GM19468 (cell line): ENCODE results near the gene UGT1A10.

Experiments used
- ATAC-seq: cut with Tn5 transposase; IDR thresholded peaks from one replicate; pipeline ENCODE4 v1.9.1; 2021; ENCODE audit warnings: mild to moderate bottlenecking, moderate library complexity, moderate number of reproducible peaks; ENCODE audit not compliant: unreplicated experiment; ENCODE audit errors: extremely low read depth

Gene UGT1A10

DNA sequence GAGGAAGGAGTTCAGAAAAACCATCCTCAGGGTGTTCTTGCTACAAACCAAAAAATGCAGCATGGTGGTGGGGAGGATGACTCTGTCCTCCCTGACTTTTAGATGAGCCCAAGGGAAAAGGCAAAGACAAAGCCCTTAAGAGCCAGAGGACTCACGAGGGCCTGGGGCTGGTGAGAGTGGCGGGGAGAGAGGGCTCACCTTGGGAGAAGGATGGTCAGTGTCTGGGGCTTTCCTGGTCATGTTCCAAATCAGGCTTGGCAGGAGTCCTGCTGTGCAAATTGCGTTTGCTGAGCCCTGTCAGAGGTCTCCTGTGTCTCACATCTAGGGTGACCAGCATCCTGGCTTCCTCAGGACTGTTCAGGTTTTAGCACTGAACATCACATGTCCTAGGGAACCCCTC, 128.5 kb downstream of the UGT1A10 start:
- no peak for ATAC-seq

DNA sequence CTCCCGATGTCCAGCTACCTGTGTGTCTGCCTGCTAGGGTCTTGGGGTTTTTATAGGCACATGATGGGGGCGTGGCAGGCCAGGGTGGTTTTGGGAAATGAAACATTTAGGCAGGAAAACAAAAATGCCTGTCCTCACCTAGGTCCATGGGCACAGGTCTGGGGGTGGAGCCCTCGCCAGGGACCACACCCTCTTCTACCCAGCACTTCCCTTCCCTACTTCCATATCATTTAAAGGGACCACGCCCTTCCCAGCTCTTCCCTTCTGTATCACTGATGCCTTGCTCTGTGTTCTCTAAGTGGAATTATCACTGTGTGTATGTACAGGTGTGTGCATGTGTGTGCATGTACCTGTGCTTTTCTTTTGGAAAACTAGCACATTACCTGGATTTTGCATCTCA, 130.2 kb downstream of the UGT1A10 start:
- no peak for ATAC-seq

DNA sequence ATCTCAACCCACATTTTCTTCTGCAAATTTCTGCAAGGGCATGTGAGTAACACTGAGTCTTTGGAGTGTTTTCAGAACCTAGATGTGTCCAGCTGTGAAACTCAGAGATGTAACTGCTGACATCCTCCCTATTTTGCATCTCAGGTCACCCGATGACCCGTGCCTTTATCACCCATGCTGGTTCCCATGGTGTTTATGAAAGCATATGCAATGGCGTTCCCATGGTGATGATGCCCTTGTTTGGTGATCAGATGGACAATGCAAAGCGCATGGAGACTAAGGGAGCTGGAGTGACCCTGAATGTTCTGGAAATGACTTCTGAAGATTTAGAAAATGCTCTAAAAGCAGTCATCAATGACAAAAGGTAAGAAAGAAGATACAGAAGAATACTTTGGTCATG, 131.8 kb downstream of the UGT1A10 start:
- ATAC-seq: no peak

DNA sequence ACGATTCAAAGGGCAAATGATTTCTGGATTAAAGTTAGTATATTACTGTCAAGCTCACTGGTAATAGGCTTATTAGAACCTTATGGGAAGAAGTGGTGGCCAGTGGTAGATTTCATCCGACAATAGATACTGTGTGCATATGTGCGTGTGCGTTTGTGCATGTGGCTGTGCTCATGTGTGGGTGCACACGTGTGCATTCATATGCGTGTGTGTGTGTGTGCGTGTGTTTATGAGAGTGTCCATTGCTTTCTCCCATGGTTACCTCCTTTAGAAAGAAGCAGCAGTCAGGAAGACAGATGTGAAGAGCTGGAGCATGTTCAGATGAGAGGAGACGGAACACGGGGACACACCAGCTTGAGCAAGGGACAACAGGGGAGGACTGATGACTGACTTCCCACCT, 133.0 kb downstream of the UGT1A10 start:
- ATAC-seq: no peak

DNA sequence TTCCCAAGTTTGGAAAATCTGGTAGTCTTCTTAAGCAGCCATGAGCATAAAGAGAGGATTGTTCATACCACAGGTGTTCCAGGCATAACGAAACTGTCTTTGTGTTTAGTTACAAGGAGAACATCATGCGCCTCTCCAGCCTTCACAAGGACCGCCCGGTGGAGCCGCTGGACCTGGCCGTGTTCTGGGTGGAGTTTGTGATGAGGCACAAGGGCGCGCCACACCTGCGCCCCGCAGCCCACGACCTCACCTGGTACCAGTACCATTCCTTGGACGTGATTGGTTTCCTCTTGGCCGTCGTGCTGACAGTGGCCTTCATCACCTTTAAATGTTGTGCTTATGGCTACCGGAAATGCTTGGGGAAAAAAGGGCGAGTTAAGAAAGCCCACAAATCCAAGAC, 135.9 kb downstream of the UGT1A10 start:
- no peak for ATAC-seq

DNA sequence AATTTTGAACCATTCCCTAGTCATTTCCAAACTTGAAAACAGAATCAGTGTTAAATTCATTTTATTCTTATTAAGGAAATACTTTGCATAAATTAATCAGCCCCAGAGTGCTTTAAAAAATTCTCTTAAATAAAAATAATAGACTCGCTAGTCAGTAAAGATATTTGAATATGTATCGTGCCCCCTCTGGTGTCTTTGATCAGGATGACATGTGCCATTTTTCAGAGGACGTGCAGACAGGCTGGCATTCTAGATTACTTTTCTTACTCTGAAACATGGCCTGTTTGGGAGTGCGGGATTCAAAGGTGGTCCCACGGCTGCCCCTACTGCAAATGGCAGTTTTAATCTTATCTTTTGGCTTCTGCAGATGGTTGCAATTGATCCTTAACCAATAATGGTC, 136.3 kb downstream of the UGT1A10 start:
- no peak for ATAC-seq

DNA sequence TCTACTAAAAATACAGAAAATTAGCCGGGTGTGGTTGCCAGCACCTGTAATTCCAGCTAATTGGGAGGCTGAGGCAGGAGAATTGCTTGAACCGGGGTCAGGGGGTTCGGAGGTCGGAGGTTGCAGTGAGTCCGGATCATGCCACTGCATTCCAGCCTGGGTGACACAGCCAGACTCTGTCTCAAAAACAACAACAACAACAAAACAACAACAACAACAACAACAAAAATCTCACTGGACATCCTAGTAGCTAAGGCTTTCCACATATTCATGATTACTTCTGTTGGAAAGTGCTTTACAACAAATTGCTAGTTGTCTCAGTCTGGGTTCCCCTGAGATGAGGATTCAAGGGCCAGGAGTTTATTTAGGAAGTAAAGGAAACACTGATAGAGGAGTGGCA, 137.6 kb downstream of the UGT1A10 start:
- no peak for ATAC-seq

DNA sequence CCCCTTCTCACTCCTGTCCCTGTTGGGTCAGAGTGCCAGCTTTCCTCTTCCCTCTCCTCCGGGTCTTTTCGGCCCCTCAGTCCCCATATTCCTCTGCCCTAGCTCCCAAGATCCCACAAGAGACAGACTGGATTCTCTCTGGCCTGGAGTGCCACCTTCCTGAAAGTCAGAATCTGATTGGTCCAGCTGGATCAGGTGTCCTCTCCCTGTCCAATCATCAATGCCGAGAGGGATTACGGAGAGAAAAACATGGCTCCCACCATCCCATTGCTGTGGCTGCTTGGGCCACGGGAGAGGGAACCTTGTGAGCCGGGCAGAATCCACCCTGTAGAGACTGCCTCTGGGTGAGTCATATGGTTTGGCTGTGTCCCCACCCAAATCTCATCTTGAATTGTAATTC, 139.2 kb downstream of the UGT1A10 start:
- no peak for ATAC-seq

DNA sequence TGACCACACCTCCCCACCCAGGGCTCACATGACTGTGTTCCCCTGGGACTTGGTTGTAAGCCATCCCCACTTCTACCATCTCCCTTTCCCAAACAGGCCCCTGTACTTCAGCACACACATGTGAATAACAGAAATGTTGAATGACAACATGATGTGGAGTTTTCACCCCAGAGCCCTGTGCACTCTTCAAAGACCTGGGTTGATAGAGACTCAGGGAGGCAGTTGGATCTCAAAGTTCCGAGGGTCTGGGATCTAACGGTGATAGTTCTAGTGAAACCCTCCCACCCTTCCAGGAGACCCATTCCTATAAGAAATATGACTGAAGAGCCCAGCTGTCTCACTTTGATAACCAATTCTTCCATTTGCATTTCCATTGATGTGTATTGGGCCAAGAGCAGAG, 141.8 kb downstream of the UGT1A10 start, which contains the start of gene MROH2A:
TSS of gene MROH2A (plus strand) at position 301 of the 400 bp plus-strand sequence. CDS start 1,029 bp downstream, outside the sequence.
- ATAC-seq: no peak

DNA sequence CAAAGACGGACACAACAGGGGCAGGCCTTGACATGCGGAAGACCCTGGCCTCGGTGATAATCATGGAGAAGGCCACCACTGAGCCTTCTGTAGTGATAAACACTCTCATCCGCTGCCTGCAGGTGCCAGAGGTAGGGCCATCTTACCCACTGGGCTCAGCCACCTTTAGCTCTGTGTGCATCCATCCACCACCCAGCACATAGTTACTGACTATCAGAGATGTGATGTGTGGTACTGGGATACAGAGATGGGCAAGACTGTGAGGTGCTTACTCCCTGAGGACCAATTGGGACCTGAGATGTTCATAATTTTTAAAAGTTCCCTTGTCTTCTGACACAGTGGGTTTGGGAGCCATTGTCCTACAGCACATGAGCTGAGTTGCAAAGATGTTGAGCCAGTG, 143.5 kb downstream of the UGT1A10 start:
- ATAC-seq: no peak

DNA sequence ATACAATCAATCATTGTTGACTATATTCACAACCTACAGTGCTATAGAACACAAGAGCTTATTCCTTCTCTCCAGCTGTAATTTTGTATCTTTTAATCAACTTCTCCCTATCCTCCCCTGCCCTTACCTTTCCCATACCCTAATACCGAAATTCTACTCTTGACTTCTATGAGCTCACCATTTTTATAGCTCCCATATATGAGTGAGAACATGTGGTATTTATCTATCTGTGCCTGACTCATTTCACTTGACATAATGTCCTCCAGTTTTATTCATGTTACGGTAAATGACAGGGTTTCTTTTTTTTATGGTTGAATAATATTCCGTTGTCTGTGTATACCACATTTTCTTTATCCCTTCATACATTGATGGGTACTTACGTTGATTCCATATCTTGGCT, 144.5 kb downstream of the UGT1A10 start:
- ATAC-seq: no peak

DNA sequence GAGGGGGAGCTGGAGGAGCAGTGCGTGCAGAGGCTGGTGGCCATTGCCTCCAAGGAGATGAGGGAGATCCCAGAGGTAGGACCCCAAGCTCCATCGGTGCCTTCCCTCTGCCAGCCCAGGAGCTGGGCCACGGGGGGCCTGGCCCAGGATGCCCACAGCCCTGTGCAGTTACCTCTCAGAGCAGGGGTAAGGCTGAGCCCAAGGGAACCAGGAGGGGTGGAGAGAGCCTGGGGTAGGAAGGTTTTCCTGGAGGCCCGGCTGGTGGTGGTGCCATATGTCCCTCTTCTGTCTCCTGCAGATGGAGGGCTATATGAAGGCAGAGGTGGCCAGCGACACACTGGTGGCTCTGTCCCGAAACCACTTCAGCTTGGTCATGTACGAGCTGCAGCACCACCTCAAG, 153.3 kb downstream of the UGT1A10 start:
- no peak for ATAC-seq

DNA sequence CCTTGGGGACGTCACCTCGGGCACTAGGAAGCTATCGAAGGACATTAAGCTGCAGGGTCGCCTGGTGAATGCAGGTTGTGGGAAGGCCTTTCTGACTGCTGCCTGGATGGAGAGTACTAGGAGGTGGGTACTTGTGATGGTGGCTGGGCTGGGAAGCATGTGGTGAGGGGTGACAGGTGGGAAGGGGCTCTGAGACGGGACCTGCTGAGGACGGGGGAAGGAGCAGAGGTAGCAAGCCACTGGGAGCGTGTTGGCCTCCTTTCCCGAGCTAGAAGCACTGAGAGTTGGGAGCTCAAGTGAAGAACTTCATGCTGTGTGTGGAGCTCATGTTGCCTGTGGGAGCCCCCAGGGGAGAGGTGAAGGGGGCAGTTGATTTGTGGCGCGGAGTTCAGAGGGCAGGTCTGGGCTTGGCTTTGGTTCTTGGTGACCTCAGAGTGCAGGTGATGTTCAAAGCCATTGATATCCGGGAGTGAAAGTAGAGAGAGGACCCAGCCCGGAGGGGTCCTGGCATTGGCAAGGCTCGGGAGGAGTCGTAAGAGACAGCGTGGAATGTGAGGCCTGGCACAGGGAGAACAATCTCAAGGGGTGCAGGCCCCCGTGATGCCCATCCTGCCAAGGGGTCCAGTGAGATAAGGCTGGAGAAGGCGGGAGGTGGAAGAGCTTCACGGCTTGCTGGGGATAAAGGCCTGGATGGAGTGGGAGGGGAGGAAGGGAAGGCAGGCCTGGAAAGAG, 155.1 kb downstream of the UGT1A10 start:
- no peak for ATAC-seq

DNA sequence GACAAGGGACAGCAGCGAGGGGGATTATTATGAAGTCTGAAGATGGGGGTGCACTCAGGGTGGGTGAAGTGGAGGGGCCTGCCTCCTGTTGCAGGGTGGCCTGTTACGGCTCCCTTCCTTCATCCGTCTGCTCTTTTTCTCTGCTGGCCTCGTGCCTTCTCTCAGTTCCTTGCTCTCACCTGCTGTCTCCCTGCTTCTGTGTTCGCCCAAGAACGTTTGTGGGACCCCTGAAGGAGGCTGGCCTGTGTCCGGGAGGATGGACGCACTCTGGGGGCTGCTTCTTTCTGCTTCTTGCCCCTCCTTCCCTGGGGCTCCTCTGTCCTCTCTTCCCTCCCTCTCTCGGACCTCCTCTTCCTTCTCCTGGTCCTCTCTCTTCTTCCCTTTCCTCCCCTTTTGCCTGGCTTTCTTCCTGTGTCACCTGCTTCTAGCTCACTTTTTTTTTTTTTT, 155.7 kb downstream of the UGT1A10 start:
- no peak for ATAC-seq

DNA sequence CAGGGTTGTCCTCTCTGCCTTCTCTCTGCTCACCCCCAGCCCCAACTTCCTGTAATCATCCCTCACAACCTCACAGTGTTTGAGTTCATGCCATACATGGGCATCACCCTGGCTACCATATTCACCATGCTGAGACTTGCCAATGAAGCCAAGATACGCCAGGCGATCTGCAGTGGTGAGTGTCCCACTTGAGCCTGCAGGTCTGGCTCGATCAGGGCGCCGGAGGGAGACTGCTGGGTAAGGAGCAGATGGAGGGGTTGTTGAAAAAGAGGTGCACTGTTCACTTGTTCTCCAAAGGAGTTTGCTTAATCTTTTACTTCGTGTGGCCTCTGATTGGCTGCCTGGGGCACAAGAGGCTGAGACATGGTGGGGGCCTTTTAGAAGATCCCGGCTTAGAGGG, 156.5 kb downstream of the UGT1A10 start:
- no peak for ATAC-seq

DNA sequence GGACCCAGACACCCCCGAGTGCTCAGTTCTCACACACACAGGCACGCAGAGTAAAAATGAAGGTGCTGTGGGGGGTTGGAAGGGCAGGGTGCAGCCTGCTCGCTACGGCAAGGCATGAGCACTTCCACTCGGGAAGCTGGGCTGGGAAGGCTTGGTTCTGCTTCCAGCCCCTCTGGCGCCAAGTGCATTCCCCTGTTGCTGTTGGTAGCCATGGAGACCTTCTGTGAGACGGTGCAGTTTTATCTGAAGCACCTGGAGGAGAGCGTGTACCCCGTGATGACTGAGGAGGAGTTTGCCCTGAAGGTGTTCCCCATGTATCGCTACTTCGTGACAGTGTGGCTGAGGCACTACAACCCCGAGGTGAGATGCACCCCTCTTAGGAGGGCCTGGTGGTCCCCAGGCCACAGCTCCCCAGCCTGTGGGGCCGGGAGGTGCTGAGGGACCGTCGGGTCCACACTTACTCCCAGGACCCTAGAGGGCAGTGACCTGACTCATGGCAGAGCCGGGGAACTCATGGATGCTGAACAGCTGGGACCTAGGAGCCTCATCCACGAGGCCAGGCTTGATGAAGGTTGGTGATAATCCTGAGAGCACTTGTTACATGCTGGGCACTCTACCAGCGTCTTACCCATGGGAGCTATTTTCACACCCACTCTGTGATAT, 157.3 kb downstream of the UGT1A10 start:
- no peak for ATAC-seq

DNA sequence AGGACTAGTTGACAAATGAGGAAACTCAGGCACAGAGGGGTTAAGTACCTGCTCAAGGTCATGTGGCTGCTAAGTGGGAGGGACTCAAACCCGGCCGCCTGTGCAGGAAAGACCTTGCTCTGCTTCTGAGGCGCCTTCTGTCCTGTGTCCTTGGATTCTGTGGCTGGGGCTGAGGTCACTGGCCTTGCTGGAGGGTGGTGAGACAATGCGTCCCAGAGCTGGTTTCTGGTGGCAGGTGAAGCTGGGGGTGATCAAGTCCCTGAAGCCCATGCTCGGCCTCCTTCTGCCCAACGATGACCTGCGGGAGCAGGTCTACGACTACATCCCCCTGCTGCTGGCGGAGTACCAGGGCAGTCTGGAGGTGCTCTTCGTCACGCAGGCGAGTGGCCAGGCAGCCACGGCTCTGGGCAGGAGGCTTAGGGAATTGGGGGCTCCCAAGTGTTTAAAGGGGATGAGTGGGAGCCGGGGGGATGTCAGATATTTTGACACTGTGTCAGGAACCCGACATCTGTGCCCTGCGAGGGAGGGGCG, 157.9 kb downstream of the UGT1A10 start:
- ATAC-seq: no peak

DNA sequence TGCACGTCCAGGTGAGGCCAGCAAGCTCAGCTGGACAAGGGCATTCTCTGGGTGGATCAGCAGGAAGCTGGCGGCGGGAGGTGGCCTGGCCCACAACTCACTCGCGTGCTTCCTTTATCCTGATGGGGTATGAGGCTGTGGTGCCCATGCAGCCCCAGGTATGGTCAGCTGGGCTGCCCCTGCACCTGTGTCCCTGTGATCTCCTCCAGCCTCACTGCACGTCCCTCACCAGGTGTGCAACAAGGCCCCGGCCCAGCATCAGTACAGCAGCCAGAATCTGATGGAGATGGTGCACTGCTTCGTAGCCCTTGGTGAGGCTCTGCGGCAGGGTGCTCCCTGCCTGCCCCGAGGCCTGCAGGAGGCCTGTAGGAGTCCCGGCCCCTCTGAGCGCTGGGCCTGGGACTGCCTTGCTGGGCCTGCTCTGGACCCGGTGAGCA, 159.5 kb downstream of the UGT1A10 start:
- ATAC-seq: no peak

DNA sequence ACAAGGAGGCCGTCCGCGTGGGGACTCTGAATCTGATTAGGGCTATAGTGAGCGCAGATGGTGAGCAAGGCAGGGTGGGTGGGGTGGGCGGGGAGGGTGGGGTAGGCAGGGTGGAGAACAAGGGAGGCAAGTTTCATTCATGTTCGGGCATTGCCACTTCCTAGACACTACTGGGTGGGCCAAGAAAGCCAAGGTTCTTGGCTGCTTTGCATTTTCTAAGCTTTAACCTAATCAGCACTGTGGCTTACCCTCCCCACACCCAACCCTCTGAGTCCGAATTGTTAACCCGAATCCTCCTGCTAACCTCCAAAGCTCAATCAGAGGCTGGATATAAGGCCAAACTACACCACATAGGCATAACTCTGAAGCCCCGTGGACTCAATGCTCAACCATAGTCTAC, 160.0 kb downstream of the UGT1A10 start:
- no peak for ATAC-seq

DNA sequence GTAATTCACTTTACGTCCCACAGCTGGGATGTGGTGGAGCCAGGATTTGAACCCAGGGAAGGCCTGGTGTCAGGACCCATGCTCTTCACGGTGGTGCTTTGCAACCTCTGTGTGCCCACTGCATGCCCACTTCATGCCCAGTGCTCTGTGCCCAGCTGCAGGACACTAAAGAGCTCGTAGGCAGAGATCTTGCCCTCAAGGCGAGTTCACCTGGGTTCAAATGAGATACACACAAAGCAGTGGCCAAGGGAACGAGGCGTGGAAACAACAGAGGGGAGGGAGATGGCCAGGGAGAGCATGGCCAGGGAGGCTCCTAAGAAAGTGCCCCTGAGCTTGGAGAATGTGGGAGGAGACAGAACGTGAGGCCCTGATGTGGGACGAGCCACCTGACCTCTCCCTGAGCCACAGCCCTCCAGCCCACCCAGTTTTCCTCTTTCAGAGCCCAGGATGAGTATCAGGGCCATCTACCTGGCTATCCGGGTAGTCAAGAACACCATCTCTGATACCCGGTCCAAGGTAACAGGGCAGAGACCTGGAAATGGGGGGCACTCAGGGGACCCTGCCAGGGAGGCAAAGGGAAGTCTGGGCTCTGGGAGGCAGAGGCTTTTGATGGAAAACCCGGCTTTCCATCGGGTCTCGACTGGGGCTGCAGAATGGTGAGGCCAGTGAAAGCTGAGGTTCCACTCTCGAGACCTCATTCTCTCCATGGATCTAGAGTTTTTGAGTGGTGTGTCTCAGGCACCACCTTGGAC, 162.3 kb downstream of the UGT1A10 start:
- no peak for ATAC-seq
